GM12874 (cell line): ENCODE measurements around the gene GPC6.

Experiments
- CTCF ChIP-seq: IDR thresholded peaks from 2 replicates; pipeline ENCODE4 v1.5.1; 2011; ENCODE audit warnings: low read depth, mild to moderate bottlenecking, control low read depth, low read length, moderate library complexity; ENCODE audit not compliant: insufficient read depth

GPC6 gene

GRCh38 chr13:94305934-94306333, 1079.3 kb downstream of the GPC6 start:
- TF ChIP-seq CTCF = no peak

GRCh38 chr13:94308832-94309231, 1082.2 kb downstream of the GPC6 start:
- no peak for TF ChIP-seq CTCF

GRCh38 chr13:94309576-94309975, 1083.0 kb downstream of the GPC6 start:
- TF ChIP-seq CTCF = no peak

GRCh38 chr13:94309997-94310855, 1083.6 kb downstream of the GPC6 start:
- TF ChIP-seq CTCF = no peak

GRCh38 chr13:94311893-94312292, 1085.3 kb downstream of the GPC6 start:
- TF ChIP-seq CTCF = no peak

- TF ChIP-seq CTCF = no peak
Observed at GRCh38 chr13:94312511-94313216, 1086.1 kb downstream of the GPC6 start.

GRCh38 chr13:94313321-94313910, 1086.8 kb downstream of the GPC6 start:
- no peak for TF ChIP-seq CTCF
